HG03060 (cell line): ENCODE data around the gene DNALI1.
A peak's percentile ranks its signal among the peaks of the same experiment; 100 is the strongest.
"Not testable (repeated sequence)": the region's sequence is repeated elsewhere in the genome, so short reads cannot be mapped to it uniquely, and the experiment has no call there.

Source experiments
- ATAC-seq: cut with Tn5 transposase; IDR thresholded peaks from one replicate; pipeline ENCODE4 v1.9.1; 2021; ENCODE audit warnings: low read depth, moderate number of reproducible peaks; ENCODE audit not compliant: unreplicated experiment

DNALI1 gene

GRCh38 chr1:37553927-37554808, 2.6 kb upstream of the DNALI1 start, which contains the start of gene SNIP1:
SNIP1 (minus strand) TSS chr1:37554293; CDS start chr1:37554229, 64 bp downstream.
- ATAC-seq: peak; percentile 68

GRCh38 chr1:37557402-37557801, 662 bp downstream of the DNALI1 start:
- ATAC-seq: no peak

- no peak for ATAC-seq
These were observed 1.7 kb downstream of the DNALI1 start for GRCh38 chr1:37558411-37558810.

- ATAC-seq: no peak
These were observed 2.3 kb downstream of the DNALI1 start for GRCh38 chr1:37559080-37559479.

- not testable (repeated sequence) for ATAC-seq
These were observed 3.2 kb downstream of the DNALI1 start for GRCh38 chr1:37559957-37560379.

- ATAC-seq: no peak
These were observed 3.8 kb downstream of the DNALI1 start for GRCh38 chr1:37560401-37561132.

GRCh38 chr1:37561133-37562132, 4.7 kb downstream of the DNALI1 start:
- ATAC-seq: no peak

GRCh38 chr1:37562984-37563383, 6.2 kb downstream of the DNALI1 start:
- ATAC-seq: no peak

- no peak for ATAC-seq
These were observed 8.2 kb downstream of the DNALI1 start for GRCh38 chr1:37564892-37565291.

GRCh38 chr1:37567023-37567422, 10.3 kb downstream of the DNALI1 start:
- ATAC-seq: no peak

GRCh38 chr1:37570528-37571334, 14.0 kb downstream of the DNALI1 start:
- no peak for ATAC-seq

GRCh38 chr1:37574834-37575480, 18.2 kb downstream of the DNALI1 start:
- ATAC-seq: no peak

- ATAC-seq: no peak
These were observed 19.0 kb downstream of the DNALI1 start for GRCh38 chr1:37575692-37576091.

- not testable (repeated sequence) for ATAC-seq
These were observed 27.8 kb downstream of the DNALI1 start for GRCh38 chr1:37584544-37584943.

GRCh38 chr1:37588939-37589338, 32.2 kb downstream of the DNALI1 start:
- ATAC-seq: no peak

GRCh38 chr1:37593726-37594125, 37.0 kb downstream of the DNALI1 start:
- ATAC-seq: no peak

- ATAC-seq: peak; percentile 96
These were observed 38.9 kb downstream of the DNALI1 start, which contains the start of gene GNL2 for GRCh38 chr1:37595440-37596181. GNL2 (minus strand) TSS chr1:37595937; CDS start chr1:37595822, 115 bp downstream.

- ATAC-seq: no peak
These were observed 39.5 kb downstream of the DNALI1 start for GRCh38 chr1:37596182-37596667.
